Sigmoid colon (tissue), 7 donors: ENCODE measurements around the gene SAT1. TPM values are rescaled to one million over a fixed set of nuclear protein-coding genes. Genes with fewer than 3 reads are reported as not detected.

Source experiments
- DNase-seq: peaks from one replicate; pipeline ENCODE4 v3.0.0-alpha.2; 2019
- H3K27ac ChIP-seq, 4 donors: fragments of 200-600 bp; sonication (generic); one replicate each; pipeline ENCODE4 v1.5.1; 2016 to 2019; ENCODE audit warnings: mild to moderate bottlenecking in 1 of 4
- H3K27me3 ChIP-seq, 3 donors: fragments of 200-600 bp; sonication (generic); one replicate each; pipeline ENCODE4 v1.5.1; 2019; ENCODE audit warnings: mild to moderate bottlenecking in 1 of 3
- H3K36me3 ChIP-seq, 4 donors: fragments of 200-600 bp; sonication (generic); one replicate each; pipeline ENCODE4 v1.5.1; 2016 to 2019
- H3K4me1 ChIP-seq, 4 donors: fragments of 200-600 bp; sonication (generic); one replicate each; pipeline ENCODE4 v1.5.1; 2017 to 2019
- H3K4me3 ChIP-seq, 4 donors: fragments of 200-600 bp; sonication (generic); one replicate each; pipeline ENCODE4 v1.5.1; 2017 to 2019; ENCODE audit warnings: mild to moderate bottlenecking in 2 of 4, moderate library complexity in 1 of 4
- H3K9me3 ChIP-seq, 4 donors: fragments of 200-600 bp in 3 of 4; sonication (generic) in 3 of 4; one replicate each; pipeline versions ENCODE4 v1.5.1 to v1.6.1; 2013 to 2019
- CTCF ChIP-seq, 4 experiments: fragments of 450-650 bp in 3 of 4; fragments of 200-600 bp in 1 of 4; IDR thresholded peaks; one replicate each; pipeline ENCODE4 v1.5.1; 2016 to 2019; ENCODE audit warnings: antibody characterized with exemption in 4 of 4, mild to moderate bottlenecking in 3 of 4, moderate library complexity in 2 of 4
- EP300 ChIP-seq, 4 donors: sonication (generic); formaldehyde crosslinking; IDR thresholded peaks; one replicate each; pipeline ENCODE4 v1.6.1; 2017; ENCODE audit warnings: antibody characterized with exemption in 4 of 4
- POLR2A ChIP-seq, 2 donors: fragments of 450-650 bp; IDR thresholded peaks; one replicate each; pipeline ENCODE4 v1.6.1; 2016; ENCODE audit warnings: antibody characterized with exemption in 2 of 2, mild to moderate bottlenecking in 2 of 2, moderate library complexity in 2 of 2
- POLR2AphosphoS5 ChIP-seq, 4 donors: sonication (generic); formaldehyde crosslinking; IDR thresholded peaks; one replicate each; pipeline ENCODE4 v1.6.1; 2017; ENCODE audit warnings: antibody characterized with exemption in 4 of 4
- WGBS, 2 donors: extraction: QIAGEN DNeasy Blood & Tissue Kit; methylation state at CpG; one replicate each; pipeline ENCODE4 v1.1.7; 2013; 5-methylcytosine and 5-hydroxymethylcytosine counted together
- intact Hi-C: fragments of 100-400 bp; cut with DNase I; formaldehyde crosslinking; loops from one replicate; pipeline ENCODE4 v1.15.1; 2023
- polyA plus RNA-seq, 3 donors: library from polyadenylated mRNA; stranded (reverse); fragments of 200-250 nt; gene quantifications; one replicate each; pipeline ENCODE4 v1.2.3, GENCODE V29; 2013
- small RNA-seq, 3 donors: library from RNA; depleted of rRNA; stranded (forward); fragments of <200 nt; gene quantifications; one replicate each; pipeline ENCODE3, GENCODE V24; 2016
- total RNA-seq, 4 donors: library from RNA; depleted of rRNA; stranded (reverse); fragments of >200 nt; gene quantifications; one replicate each; pipeline ENCODE4 v1.1.0, GENCODE V29; 2016
- donor health status: healthy with polysubstance abuse.
- donor health status: Bipolar disorder and iron deficiency.
- donor health status: healthy.

The SAT1 gene
- total and polyA plus RNA-seq, 7 donors, result 321 to 1,356 (median 371) TPM

GRCh38 chrX:23828881-23829280 is 45.9 kb downstream of the SAT1 start:
- H3K4me3 ChIP-seq, result no peak overlapping the region
- no peak for TF ChIP-seq EP300 (IDR thresholded peaks at IDR 0.05)
- TF ChIP-seq POLR2A (IDR thresholded peaks at IDR 0.05), result no peak
- no peak for TF ChIP-seq CTCF (IDR thresholded peaks at IDR 0.05)
- TF ChIP-seq POLR2AphosphoS5 (IDR thresholded peaks at IDR 0.05), result no peak
- no peak for DNase-seq
- no peaks in the 10 kb centered on the region for H3K9me3 ChIP-seq
- H3K36me3 ChIP-seq, result no peaks in the 10 kb centered on the region
- no peaks in the 10 kb centered on the region for H3K27me3 ChIP-seq
- WGBS, 2 donors, result 74 to 88% methylated on average over 5 of the region's 5 CpGs
- H3K4me1 ChIP-seq, result no peaks in the 10 kb centered on the region
- intact Hi-C loops, result no loop called here
- H3K27ac ChIP-seq, result no peak overlapping the region

GRCh38 chrX:23832721-23833120 is 49.7 kb downstream of the SAT1 start:
- TF ChIP-seq EP300 (IDR thresholded peaks at IDR 0.05) (no peak), POLR2AphosphoS5 (IDR thresholded peaks at IDR 0.05) (no peak), CTCF (IDR thresholded peaks at IDR 0.05) (no peak), POLR2A (IDR thresholded peaks at IDR 0.05) (no peak)
- Histone ChIP-seq H3K27me3 (no peaks in the 10 kb centered on the region), H3K4me1 (no peaks in the 10 kb centered on the region), H3K9me3 (no peaks in the 10 kb centered on the region), H3K36me3 (no peaks in the 10 kb centered on the region), H3K27ac (no peak overlapping the region), H3K4me3 (no peak overlapping the region)
- DNase-seq, result no peak
- 85 to 94% methylated on average over 1 of the region's 1 CpG for WGBS, 2 donors
- intact Hi-C loops, result no loop called here

Small RNAs within 50 kb of the gene (small RNA-seq; reads per million reads assigned to genes)
- 0 reads per million in 3 donors for gene RF00019

Other genes with a start within 250 kb of the SAT1 start
- 10 to 100 TPM; 54.2 to 67.0 (median 57.2) TPM for gene PRDX4, start 115.7 kb upstream of the SAT1 start, total RNA-seq
- 10 to 100 TPM; 21.6 to 92.8 (median 25.2) TPM for gene PRDX4, start 115.7 kb upstream of the SAT1 start, polyA plus RNA-seq
- gene ACOT9, start 39.9 kb upstream of the SAT1 start, total RNA-seq, result 10 to 100 TPM; 32.6 to 63.1 (median 51.3) TPM
- gene ACOT9, start 39.9 kb upstream of the SAT1 start, polyA plus RNA-seq, result 10 to 100 TPM; 18.0 to 28.7 (median 25.6) TPM
- gene APOO, start 124.8 kb downstream of the SAT1 start, total RNA-seq, result 10 to 100 TPM in 1 of 4 donors, 1 to 10 TPM in 3; 6.1 to 10.2 (median 8.3) TPM
- 10 to 100 TPM; 17.4 to 27.0 (median 22.3) TPM for gene APOO, start 124.8 kb downstream of the SAT1 start, polyA plus RNA-seq
- not detected for gene CXorf58, start 124.8 kb downstream of the SAT1 start, total RNA-seq
- gene CXorf58, start 124.8 kb downstream of the SAT1 start, polyA plus RNA-seq, result under 1 TPM in 1 of 3 donors, not detected in 2; 0.03 TPM
- gene KLHL15, start 244.0 kb downstream of the SAT1 start, total RNA-seq, result 10 to 100 TPM in 2 of 4 donors, 1 to 10 TPM in 2; 8.0 to 15.1 (median 10.0) TPM
- 1 to 10 TPM in 1 of 3 donors, under 1 TPM in 2; 0.60 to 2.0 (median 0.92) TPM for gene KLHL15, start 244.0 kb downstream of the SAT1 start, polyA plus RNA-seq